ENCODE results near the gene MYOM3. TPM values are rescaled to one million over a fixed set of nuclear protein-coding genes. Genes with fewer than 3 reads are reported as not detected.
"Not testable (repeated sequence)": the region's sequence is repeated elsewhere in the genome, so short reads cannot be mapped to it uniquely, and the experiment has no call there.

Gene MYOM3
- total RNA-seq, 4 donors from 2014 or later = 1.5 to 1.9 (median 1.7) TPM

GRCh38 chr1:24049733-24050132, 62.2 kb downstream of the MYOM3 start:
- no peak for DNase-seq (ENCODE audit: low spot score in 2 of 2)
- no peak overlapping the region for H3K4me3 ChIP-seq (ENCODE audit: low read depth, poor library complexity, severe bottlenecking)
- TF ChIP-seq POLR2A (IDR thresholded peaks at IDR 0.05) (no peak), CTCF (IDR thresholded peaks at IDR 0.05) (no peak)
- intact Hi-C loops (cut with DNase I; ENCODE audit: low total_unique reads) = no loop called here
- WGBS, 2 donors = 91 to 96% methylated on average over 7 of the region's 7 CpGs

DNA sequence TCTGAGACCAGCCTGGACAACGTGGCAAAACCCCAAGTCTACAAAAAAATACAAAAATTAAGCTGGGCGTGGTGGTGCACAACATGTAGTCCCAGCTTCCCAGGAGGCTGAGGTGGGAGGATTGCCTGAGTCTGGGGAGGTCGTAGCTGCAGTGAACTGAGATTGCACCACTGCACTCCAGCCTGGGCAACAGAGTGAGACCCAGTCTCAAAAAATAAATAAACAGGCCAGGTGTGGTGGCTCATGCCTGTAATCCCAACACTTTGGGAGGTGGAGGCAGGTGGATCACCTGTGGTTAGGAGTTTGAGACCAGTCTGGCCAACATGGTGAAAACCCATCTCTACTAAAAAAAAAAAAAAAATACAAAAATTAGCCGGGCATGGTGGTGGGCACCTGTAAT, 63.0 kb downstream of the MYOM3 start:
- 88 to 92% methylated on average over 4 of the region's 4 CpGs for WGBS, 2 donors
- DNase-seq (ENCODE audit: low spot score in 2 of 2); intact Hi-C loops (cut with DNase I; ENCODE audit: low total_unique reads); H3K4me3 ChIP-seq (ENCODE audit: low read depth, poor library complexity, severe bottlenecking): not testable (repeated sequence)

DNA sequence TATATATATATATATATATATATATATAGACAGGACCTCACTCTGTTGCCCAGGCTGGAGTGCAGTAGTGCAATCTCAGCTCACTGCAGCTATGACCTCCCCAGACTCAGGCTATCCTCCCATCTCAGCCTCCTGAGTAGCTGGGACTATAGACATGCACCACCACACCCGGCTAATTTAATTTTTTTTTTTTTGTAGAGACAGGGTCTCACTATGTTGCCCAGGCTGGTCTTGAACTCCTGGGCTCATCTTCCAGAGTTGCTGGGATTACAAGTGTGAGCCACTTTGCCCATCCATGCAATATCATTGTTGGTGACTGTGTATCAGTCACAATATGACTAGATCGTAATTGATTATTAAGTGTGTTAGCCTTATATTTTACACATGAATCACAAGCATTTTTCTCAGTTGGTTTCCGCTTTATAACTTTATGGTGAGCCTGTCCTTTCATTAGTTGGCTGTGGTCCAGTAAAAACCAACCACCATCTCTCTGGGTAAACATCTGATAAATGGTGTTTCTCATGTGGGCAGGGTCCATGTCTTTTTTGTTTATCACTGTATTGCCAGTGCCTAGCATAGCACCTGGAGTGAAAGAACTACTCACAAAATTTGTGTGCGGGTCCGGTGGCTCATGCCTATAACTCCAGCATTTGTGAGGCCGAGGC, 63.6 kb downstream of the MYOM3 start:
- WGBS, 2 donors = 88 to 96% methylated on average over 6 of the region's 6 CpGs
- H3K4me3 ChIP-seq (ENCODE audit: low read depth, poor library complexity, severe bottlenecking) = no peak overlapping the region
- TF ChIP-seq CTCF (IDR thresholded peaks at IDR 0.05) = no peak
- TF ChIP-seq POLR2A (IDR thresholded peaks at IDR 0.05) = no peak
- intact Hi-C loops (cut with DNase I; ENCODE audit: low total_unique reads) = no loop called here
- DNase-seq (ENCODE audit: low spot score in 2 of 2) = no peak

GRCh38 chr1:24047110-24047477, 64.8 kb downstream of the MYOM3 start:
- DNase-seq (ENCODE audit: low spot score in 2 of 2) = peak; percentile 80 to 94
- intact Hi-C loops (cut with DNase I; ENCODE audit: low total_unique reads) = no loop called here
- H3K4me3 ChIP-seq (ENCODE audit: low read depth, poor library complexity, severe bottlenecking) = no peak overlapping the region
- 20 to 35% methylated on average over 3 of the region's 3 CpGs for WGBS, 2 donors
- TF ChIP-seq CTCF (IDR thresholded peaks at IDR 0.05) = no peak
- TF ChIP-seq POLR2A (IDR thresholded peaks at IDR 0.05) = no peak

DNA sequence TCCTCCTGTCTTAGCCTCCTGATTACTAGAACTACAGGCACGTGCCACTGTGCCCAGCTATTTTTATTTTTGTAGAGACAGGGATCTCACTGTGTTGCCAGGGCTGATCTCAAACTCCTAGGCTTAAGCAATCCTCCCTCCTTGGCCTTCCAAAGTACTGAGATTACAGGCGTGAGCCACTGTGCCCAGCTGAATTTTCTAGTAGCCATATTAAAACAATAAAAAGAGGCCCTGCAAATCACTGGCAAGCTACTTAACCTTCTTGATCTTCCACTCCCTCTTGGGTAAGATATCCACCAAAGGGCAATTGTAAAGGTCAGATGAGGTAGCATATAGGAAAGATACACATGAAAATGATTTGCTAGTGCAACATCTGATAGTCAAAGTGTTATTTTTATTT, 66.2 kb downstream of the MYOM3 start:
- no peak for DNase-seq (ENCODE audit: low spot score in 2 of 2)
- WGBS, 2 donors = 41 to 45% methylated on average over 2 of the region's 2 CpGs
- intact Hi-C loops (cut with DNase I; ENCODE audit: low total_unique reads) = no loop called here
- H3K4me3 ChIP-seq (ENCODE audit: low read depth, poor library complexity, severe bottlenecking) = no peak overlapping the region
- TF ChIP-seq POLR2A (IDR thresholded peaks at IDR 0.05) = no peak
- no peak for TF ChIP-seq CTCF (IDR thresholded peaks at IDR 0.05)

- intact Hi-C loops (cut with DNase I; ENCODE audit: low total_unique reads); DNase-seq (ENCODE audit: low spot score in 2 of 2); H3K4me3 ChIP-seq (ENCODE audit: low read depth, poor library complexity, severe bottlenecking): not testable (repeated sequence)
- WGBS, 2 donors = 86 to 93% methylated on average over 5 of the region's 5 CpGs
These were observed 67.3 kb downstream of the MYOM3 start for GRCh38 chr1:24044672-24045071.

- intact Hi-C loops (cut with DNase I; ENCODE audit: low total_unique reads) = no loop called here
- H3K4me3 ChIP-seq (ENCODE audit: low read depth, poor library complexity, severe bottlenecking) = no peak overlapping the region
- no peak for DNase-seq (ENCODE audit: low spot score in 2 of 2)
- TF ChIP-seq POLR2A (IDR thresholded peaks at IDR 0.05) (no peak), CTCF (IDR thresholded peaks at IDR 0.05) (no peak)
- 58 to 70% methylated on average over 1 of the region's 1 CpG for WGBS, 2 donors
These were observed 68.4 kb downstream of the MYOM3 start for GRCh38 chr1:24043345-24044032.
